Esophagus muscularis mucosa (tissue), 3 donors: ENCODE measurements around the gene TP53RK.

Source experiments
- POLR2A ChIP-seq: fragments of 450-650 bp; IDR thresholded peaks from one replicate; pipeline ENCODE4 v1.6.1; 2017; ENCODE audit warnings: antibody characterized with exemption, moderate library complexity, mild to moderate bottlenecking, low read depth
- POLR2AphosphoS5 ChIP-seq, 2 donors: sonication (generic); formaldehyde crosslinking; IDR thresholded peaks; one replicate each; pipeline ENCODE4 v1.6.1; 2017; ENCODE audit warnings: antibody characterized with exemption in 2 of 2
- TF ChIP-seq, protein P1 (sequence below), 3 experiments: fragments of 200-600 bp in 2 of 3; fragments of 450-650 bp in 1 of 3; sonication (generic) in 2 of 3; IDR thresholded peaks; one replicate each; pipeline ENCODE4 v1.5.1; 2017 to 2019; ENCODE audit warnings: antibody characterized with exemption in 3 of 3, mild to moderate bottlenecking in 2 of 3, moderate library complexity in 1 of 3

DNA sequence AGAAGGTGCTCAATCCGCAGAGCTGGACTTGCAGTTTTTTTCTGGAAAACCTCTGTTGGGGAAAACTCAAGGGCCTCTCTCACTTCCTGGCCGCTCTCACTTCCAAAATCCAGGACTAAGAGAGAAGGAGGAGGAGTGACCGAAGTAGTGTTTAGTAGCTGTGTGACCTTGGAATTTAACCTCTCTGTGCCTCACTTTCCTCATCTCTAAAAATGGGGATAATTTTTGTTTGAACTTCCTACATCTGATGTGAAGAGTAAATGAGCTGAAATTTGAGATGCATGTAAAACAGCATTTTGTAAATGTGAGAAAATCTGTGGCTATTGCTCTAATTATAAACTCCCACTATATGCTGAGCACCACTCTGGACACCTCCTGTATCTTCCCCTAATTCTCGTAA, 43.1 kb downstream of the TP53RK start:
- TF ChIP-seq POLR2A (no peak), POLR2AphosphoS5 (IDR thresholded peaks at IDR 0.05) (no peak)
- TF ChIP-seq, protein P1, sequence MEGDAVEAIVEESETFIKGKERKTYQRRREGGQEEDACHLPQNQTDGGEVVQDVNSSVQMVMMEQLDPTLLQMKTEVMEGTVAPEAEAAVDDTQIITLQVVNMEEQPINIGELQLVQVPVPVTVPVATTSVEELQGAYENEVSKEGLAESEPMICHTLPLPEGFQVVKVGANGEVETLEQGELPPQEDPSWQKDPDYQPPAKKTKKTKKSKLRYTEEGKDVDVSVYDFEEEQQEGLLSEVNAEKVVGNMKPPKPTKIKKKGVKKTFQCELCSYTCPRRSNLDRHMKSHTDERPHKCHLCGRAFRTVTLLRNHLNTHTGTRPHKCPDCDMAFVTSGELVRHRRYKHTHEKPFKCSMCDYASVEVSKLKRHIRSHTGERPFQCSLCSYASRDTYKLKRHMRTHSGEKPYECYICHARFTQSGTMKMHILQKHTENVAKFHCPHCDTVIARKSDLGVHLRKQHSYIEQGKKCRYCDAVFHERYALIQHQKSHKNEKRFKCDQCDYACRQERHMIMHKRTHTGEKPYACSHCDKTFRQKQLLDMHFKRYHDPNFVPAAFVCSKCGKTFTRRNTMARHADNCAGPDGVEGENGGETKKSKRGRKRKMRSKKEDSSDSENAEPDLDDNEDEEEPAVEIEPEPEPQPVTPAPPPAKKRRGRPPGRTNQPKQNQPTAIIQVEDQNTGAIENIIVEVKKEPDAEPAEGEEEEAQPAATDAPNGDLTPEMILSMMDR (IDR thresholded peaks at IDR 0.05), result no peak
